Stimulated activated CD4-positive, alpha-beta T cell treated with anti-CD3 and anti-CD28 coated beads, Interleukin-4, amount 100 ng/mL, for 24 hours (primary cell): ENCODE measurements around the gene SNAP25.

Experiments
- DNase-seq: peaks from one replicate; pipeline ENCODE4 v3.0.0-alpha.2; 2020

The SNAP25 gene

GRCh38 chr20:10218536-10219451, at the start of gene SNAP25:
TSS of gene SNAP25 (plus strand) at chr20:10218830. CDS start at chr20:10275492, 56,662 bp downstream.
- DNase-seq, result peak; percentile 26

- no peak for DNase-seq
Observed at GRCh38 chr20:10169752-10170151, 48.9 kb upstream of the SNAP25 start.

DNA sequence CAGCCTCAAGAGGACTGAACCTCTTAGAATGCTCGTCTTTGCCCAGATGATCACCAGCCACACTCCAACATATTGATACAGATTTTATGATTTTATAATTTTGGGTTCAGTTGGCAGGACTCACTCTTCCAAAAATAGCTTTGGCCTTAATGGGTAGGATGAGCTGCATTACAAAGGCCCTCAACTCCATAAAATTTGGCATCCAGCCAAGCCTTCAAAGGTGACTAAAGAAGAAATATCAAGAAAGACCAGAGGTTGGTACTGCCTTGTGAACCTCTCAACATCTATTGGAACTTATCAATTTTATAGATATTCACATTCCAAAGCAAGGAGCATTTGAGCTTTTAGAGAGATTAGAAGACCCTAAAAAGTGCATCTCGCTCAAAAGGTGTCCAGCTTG, 48.4 kb upstream of the SNAP25 start:
- DNase-seq, result no peak

DNA sequence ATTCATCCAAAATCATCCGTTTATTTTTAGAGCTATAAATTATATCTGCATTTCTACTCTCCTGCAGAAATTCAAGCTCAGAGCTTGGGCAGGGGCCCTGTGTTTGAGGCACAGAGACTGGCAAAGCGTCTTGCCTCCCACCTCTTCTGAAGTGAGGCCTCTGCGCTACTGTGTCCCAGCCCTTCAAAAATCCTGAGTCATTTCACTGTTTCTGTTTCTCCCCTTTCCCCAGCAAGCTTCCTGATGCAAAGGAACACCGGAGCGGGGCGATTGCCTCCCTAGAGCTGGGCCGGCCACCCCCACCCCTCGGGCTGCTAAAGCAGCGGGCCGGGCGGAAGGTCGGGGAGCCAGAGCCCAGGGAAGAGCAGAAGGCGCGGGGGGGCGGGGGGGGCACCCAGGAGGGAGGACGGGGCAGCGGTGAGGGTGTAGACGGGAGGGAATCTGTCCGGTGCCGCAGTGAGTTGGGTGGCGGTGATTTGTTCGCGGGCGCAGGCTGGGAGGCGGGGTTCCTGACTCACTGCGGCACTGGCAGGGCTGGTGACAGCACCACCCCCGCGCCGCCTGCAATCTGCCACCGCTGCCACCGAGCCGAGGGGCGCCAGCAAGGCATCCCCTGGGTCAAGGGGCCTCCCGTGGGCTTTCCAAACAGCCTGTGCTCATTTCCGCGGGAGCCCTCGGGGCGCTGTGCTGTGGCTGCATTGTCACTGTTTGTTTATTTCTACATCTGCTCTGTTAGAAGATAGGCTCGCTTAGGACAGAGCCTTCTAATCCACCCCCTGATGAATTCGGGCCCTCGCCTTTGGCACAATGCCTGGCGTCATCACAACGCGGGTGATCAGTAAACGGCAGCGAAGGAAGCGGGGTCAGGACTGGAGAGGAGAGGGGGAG, 46.5 kb upstream of the SNAP25 start:
- DNase-seq, result peak; percentile 20

- no peak for DNase-seq
Observed at GRCh38 chr20:10172998-10173655, 45.5 kb upstream of the SNAP25 start.

GRCh38 chr20:10174400-10174799, 44.2 kb upstream of the SNAP25 start:
- DNase-seq, result no peak

GRCh38 chr20:10177326-10177725, 41.3 kb upstream of the SNAP25 start:
- DNase-seq, result no peak

- no peak for DNase-seq
Observed at GRCh38 chr20:10178091-10178490, 40.5 kb upstream of the SNAP25 start.

- no peak for DNase-seq
Observed at GRCh38 chr20:10178727-10179313, 39.8 kb upstream of the SNAP25 start.

DNA sequence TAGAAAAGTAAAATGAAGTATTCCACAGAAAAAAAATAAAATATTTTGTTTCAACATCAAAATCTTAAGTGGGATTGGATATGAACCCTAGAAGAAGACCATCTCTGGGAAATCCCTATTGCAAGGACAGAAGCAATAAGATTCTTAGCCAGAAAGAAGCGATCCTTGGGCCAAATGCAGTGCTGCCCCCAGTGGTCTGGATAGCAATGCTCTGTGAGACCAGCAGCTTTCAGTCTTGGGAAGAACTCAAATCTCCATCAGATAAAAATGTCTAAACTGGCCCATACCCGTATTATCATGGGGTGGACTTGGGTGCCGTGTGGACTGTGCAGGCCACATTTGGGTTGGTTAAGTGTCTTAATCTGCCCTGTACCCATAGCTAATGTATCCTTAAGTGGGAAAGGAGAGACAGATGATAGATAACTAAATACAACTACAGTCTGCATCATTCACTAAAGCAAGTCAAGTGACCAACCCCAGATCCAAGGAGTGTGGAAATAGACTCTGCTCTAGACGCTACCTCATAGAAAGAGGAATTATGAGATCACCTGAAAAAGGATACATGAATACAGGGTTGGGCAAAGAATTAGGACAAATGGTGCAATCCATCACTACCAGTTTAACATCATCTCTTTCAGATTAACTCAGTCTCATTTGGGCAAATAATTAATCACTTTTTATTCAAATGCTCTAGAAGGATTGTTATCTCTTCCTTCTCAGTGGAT, 38.9 kb upstream of the SNAP25 start:
- DNase-seq, result no peak

- DNase-seq, result no peak
Observed at GRCh38 chr20:10180651-10181235, 37.9 kb upstream of the SNAP25 start.

- DNase-seq, result no peak
Observed at GRCh38 chr20:10185741-10186558, 32.7 kb upstream of the SNAP25 start.

DNA sequence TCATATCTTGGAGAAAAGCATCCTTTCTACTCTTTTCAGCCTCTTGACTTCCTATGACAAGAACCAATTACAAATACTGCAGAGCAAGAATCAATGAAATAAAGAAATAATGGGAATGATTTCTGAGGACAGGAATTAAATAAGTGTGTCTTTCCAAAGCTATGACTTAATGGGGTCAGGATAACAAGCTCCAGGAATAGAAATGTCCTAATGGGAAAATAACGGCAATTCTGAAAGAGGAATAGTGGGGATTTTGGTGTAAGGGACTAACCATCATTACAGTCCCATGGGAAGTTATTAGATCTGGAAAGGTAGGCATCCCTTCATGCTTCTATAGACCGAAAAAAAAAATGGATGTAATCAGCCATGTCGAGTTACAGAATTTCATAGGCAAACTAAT, 28.2 kb upstream of the SNAP25 start:
- no peak for DNase-seq

DNA sequence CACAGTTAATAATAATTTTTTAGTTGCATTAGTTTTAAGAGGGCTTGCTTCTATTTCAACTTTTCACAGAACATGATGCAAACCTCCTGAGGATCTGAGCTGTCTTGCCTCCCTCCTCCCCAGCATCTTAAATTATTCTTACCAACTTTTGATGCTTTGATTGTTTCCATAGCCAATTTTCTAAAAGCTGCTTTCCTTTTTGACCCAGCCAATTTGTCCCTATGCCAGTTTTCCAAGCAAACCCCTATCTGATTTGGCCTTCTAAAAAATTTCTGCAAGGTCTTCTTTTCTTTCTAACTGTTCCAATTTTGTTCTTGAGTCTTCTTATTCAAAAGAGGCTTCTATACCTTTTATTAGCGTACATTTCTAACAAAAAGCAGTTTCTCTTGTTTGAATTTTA, 26.5 kb upstream of the SNAP25 start:
- DNase-seq, result no peak

DNA sequence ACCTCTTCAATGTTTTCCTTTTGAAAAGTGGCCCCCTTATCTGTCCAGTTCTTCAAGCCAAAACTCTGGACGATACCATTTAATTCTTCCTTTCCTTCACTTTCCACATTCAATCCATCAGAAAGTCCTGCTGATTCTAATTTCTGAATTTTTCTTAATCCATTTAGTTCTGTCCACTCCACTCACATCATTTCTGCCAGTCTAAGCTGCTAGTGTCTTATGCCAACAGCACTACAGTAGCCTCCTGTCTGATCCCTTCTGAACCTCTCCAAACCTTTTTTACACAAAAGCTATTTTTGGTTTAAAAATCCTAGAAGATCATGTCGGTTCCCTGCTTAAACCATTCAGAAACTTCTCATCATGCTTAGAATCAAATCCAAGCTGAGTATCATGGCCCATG, 24.5 kb upstream of the SNAP25 start:
- DNase-seq, result no peak

DNA sequence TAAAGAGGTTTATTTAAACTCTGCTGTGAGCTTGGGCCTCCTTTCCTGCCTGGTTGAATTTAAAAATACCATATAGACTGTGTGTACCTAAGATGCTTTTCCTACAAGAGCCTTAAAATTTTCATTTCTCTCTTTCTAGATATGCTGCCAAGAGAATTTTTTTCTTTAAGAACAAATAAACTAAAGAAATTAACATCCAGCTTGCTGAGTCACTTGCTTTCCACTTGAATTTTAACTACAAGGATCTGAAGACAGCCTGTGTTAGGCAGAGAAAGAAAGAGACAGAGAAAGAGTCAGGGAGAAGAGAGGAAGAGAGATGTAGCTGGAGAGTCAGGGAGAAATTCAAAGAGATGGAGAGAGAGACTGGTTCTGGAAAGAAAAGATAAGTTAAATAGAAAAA, 18.3 kb upstream of the SNAP25 start:
- no peak for DNase-seq

GRCh38 chr20:10201321-10201870, 17.2 kb upstream of the SNAP25 start:
- no peak for DNase-seq

GRCh38 chr20:10209091-10209490, 9.5 kb upstream of the SNAP25 start:
- DNase-seq, result no peak

- no peak for DNase-seq
Observed at GRCh38 chr20:10213526-10213925, 5.1 kb upstream of the SNAP25 start.

- DNase-seq, result no peak
Observed at GRCh38 chr20:10216146-10216791, 2.4 kb upstream of the SNAP25 start.
